HG03558 (cell line): ENCODE results near the gene RAB17.

Experiments
- ATAC-seq: cut with Tn5 transposase; IDR thresholded peaks from one replicate; pipeline ENCODE4 v1.9.1; 2021; ENCODE audit warnings: moderate number of reproducible peaks; ENCODE audit not compliant: unreplicated experiment; ENCODE audit errors: extremely low read depth

Gene RAB17

DNA sequence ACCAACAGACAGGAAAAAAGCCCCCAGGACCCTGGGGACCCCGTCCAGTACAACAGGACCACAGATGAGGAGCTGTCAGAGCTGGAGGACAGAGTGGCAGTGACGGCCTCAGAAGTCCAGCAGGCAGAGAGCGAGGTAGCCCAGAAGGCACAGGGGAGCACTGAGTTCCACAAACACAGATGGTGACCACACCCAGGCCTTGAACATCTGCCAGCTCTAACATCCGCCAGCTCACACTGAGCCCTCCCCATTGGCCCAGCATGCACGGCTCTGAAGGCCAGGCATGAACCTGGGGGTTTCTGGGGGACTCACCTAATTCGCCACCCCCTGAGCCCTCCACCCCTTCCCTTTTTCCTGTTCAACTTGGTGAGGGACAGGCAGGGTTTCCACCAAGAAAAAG, 49.7 kb downstream of the RAB17 start:
- no peak for ATAC-seq

DNA sequence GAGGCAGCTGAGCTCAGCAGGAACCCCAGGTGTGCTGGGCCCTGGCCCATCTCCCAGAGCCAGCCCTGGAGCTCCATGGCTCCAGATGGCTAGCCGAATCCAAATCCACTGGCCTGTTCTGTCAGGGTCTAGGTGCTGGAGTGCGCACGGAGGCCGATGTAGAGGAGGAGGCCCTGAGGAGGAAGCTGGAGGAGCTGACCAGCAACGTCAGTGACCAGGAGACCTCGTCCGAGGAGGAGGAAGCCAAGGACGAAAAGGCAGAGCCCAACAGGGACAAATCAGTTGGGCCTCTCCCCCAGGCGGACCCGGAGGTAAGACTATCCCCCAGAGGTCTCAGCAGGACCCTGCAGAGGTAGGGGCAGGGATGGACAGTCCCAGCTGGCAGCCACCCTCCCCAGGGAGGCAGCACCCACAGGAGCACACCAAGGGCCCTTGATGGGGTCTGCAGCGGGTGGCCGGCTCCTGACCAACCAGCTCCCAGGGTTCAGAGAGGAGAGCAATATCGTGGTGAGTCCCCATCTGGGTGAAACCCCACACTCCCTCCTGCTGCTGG, 50.2 kb downstream of the RAB17 start:
- ATAC-seq = no peak

- no peak for ATAC-seq
Observed at GRCh38 chr2:237539681-237540080, 50.9 kb downstream of the RAB17 start.

GRCh38 chr2:237538901-237539300, 51.6 kb downstream of the RAB17 start:
- ATAC-seq = no peak

DNA sequence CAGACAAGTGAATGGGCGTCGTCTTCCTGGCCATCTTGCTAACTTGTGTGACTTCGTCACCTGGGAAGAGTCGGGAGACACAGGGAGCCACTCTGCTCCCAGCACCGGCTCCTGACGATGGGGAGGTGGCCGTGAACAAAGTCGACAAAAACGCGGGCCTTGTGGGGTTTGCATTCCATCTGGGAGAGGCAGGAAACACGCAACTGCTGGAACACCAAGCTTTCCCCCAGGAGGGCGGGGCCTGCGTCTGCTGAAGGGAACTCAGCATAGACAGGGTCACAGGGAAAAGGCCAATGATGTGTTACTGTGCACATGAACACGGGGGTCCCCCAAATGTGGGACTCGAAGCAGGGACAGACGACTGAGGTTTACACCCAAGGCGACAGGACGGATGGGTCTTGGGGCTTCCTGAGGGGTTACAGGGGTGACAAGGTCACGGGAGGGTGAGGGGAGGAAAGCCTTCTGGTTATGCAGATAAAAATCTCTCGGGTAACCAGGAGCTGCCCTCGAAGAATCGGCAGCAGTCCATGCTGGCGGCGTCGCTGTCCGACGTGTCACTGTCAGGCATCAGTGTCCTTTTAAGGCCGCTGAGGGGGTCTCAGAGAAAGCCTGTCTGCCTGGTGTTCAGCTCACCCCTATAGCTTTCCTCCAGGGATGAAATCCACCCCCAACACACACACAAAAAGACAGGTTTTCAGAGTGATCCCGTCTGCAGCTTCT, 52.4 kb downstream of the RAB17 start:
- no peak for ATAC-seq

DNA sequence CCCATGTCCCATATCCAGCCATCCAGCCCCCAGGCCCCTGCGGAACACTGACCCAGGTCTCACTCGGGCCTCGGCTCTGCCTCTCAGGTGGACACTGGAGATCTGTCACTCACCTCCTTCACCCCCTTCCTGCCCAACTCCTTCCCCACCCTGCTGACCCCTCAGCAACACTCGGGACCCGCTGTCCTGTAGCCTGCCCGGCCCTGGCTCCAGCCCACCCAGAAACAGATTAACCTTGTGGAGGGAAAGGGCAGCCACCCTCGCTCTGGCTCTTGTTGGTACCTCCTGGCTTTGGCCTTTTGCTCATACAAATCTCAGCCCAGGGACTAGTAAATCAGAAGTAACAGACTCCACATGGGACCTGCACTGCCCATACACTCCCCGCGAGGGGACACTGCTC, 53.9 kb downstream of the RAB17 start:
- ATAC-seq = no peak

GRCh38 chr2:237536083-237536415, 54.5 kb downstream of the RAB17 start:
- no peak for ATAC-seq

- no peak for ATAC-seq
Observed at GRCh38 chr2:237535385-237536082, 55.0 kb downstream of the RAB17 start.

- ATAC-seq = no peak
Observed at GRCh38 chr2:237534380-237534779, 56.2 kb downstream of the RAB17 start.

DNA sequence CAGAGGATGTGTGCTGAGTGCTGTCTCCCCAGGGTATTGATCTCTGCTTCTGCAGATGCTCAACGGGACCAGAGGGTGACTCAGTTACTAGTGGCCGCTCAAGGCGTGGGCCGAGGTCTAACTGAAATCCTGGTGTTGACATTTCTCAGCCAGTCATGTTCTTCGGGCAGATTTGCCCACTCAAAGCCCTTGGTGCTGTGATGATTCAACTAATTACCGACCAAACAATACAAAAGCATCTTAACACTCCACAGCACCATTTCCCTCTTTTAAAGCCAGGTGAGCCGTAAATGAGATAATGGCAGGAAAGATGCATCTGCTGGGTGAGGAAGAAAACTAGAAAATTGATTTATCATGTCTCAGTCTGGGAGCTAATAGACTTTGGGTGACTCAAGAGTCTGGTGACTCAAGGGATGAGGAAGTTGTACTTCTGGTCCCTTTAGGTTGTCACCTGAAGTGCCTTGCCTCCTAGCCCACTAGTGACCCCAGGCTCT, 56.8 kb downstream of the RAB17 start:
- no peak for ATAC-seq

GRCh38 chr2:237532160-237532559, 58.4 kb downstream of the RAB17 start:
- no peak for ATAC-seq

DNA sequence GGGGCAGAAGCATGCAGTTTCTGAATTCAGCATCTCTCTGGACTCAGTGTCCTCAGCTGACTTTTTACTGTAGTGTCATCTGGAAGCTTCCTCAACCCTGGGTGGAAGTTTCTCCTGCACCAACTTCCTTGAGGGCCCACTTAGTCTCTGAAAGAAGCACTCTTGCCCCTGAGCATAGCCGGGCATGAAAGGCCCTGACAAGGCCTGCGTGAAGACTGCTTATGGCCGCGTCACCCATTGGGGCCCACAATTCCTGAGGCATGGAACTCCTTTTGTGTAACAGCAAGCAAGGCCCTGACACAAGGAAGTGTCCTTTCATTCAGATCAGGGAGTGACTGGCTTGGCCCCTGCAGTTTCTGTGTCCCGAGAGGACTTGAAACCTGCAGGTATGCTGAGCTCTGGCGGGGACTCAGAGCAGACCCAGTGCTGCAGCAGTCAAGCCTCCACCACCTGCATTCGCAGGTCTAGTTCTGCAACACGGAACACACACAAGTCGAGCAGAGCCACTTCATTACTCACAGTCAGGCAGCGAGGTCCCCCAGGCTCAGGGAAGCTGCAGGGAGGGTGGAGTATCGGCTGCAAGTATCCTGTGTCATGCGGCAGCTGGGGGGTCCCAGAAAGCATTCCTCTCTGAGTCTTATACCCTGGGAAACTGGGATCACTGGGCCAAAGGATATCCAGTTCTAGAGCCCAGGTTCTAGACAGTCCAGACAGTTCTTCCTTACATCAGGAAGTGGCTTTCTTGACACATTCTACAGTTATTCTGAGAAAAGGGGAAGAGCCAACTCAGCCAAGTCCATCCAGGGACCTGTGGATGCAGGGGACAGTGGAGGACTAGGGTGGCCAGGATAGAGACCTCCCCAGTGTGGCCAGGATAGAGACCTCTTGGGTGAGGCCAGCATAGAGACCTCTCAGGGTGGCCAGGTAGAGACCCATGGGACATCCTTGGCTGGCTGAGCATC, 59.8 kb downstream of the RAB17 start:
- ATAC-seq = no peak

DNA sequence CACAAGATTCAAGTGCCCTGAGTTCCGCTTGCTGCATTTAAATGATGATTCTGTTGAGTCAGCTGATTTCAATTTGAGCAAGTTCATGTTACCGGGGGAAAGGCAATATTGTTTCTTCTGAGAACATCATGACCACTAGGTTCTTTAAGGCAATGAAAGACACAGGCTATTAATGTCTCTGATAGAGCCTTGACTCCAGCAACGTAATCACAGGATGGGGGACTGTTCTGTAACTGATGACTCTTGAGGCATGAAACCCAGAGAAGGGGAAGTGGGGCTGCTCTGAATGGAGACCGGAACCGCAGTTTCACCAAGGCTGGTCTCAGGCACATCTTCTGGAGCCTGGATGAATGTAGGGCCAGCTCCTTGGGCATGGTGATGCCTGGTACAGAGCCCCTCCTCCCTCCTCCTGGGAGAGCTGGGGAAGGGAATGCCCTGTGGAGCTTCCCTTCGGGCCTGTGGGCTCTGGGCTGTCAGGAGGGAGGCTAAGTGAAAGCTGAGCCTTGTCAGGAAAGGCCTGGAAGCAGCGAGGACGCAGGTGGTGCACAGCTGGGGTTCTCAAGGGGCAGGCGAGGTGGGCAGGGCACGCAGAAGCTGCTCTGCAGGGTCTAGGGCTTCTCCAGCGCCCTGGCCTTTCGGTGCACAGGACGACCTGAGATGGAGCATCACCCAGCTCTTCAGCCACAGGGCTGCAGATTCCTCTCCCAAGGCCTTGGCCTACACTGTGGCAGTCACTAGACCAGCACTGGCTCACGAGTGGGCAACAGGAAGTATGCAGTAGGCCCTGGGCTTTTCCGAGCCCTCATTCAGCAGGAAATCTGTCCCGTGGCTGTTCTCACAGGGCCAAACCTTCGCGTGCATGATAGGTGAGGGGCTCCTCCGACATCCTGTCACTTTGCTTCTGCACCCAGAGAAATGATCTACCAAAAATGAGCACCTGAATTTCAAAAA, 60.8 kb downstream of the RAB17 start:
- no peak for ATAC-seq

DNA sequence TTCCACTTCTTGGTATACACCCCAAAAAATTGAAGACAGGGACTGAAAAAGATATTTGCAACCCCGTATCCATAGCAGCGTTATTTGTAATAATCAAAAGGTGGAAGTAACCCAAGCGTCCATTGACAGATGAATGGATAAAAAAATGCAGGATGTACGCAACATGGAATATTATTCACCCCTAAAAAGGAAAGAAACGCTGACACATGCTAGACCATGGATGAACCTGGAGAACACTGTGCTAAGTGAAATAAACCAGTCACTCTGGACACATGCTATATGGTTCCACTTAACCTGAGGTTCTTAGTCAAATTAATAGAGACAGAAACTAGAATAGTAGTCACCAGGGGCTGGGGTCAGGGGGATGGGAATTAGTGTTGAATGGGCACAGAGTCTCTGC, 62.8 kb downstream of the RAB17 start:
- ATAC-seq = no peak

DNA sequence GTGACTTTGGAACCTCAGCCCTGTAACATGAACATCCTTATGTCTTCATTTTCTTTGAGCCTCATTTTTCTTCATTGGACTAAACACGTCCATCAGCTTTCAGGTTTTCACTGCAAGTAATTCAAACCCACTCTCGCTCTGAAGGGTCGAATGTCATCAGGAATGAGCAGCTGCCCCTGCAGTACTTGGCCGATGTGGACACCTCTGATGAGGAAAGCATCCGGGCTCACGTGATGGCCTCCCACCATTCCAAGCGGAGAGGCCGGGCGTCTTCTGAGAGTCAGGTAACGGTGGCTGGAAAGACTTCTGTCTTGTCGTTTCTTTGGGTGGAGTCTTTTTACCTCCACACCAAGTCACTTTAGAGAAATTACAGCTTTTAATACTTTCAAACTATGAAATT, 63.3 kb downstream of the RAB17 start:
- no peak for ATAC-seq

DNA sequence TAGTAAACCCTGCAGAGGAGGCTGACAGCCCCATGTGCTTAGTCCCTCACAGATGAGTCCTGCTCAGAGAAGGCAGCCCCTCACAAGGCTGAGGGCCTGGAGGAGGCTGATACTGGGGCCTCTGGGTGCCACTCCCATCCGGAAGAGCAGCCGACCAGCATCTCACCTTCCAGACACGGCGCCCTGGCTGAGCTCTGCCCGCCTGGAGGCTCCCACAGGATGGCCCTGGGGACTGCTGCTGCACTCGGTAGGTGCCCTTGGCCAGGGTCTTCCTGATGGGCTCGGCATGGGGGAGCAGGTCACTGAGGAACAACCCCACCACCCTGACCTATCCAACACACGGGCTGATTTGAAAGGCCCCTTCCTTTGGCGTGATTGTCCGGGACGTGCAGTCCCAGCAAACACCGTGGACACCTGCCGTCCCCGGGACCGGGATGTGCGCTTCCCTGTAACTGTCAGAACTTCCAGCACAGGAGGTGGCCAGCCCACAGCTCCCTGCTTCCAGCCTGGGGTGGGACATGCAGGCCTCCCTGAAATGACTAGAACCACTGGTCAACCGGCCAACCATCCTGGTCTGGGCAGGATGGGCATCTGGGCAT, 64.9 kb downstream of the RAB17 start:
- no peak for ATAC-seq

GRCh38 chr2:237524631-237525030, 65.9 kb downstream of the RAB17 start:
- ATAC-seq = no peak
